GM18520 (cell line): ENCODE measurements around the gene LRRK2.
"Not testable (repeated sequence)": the region's sequence is repeated elsewhere in the genome, so short reads cannot be mapped to it uniquely, and the experiment has no call there.

ENCODE experiments used
- ATAC-seq: cut with Tn5 transposase; IDR thresholded peaks from one replicate; pipeline ENCODE4 v1.9.1; 2021; ENCODE audit not compliant: unreplicated experiment

The LRRK2 gene

DNA sequence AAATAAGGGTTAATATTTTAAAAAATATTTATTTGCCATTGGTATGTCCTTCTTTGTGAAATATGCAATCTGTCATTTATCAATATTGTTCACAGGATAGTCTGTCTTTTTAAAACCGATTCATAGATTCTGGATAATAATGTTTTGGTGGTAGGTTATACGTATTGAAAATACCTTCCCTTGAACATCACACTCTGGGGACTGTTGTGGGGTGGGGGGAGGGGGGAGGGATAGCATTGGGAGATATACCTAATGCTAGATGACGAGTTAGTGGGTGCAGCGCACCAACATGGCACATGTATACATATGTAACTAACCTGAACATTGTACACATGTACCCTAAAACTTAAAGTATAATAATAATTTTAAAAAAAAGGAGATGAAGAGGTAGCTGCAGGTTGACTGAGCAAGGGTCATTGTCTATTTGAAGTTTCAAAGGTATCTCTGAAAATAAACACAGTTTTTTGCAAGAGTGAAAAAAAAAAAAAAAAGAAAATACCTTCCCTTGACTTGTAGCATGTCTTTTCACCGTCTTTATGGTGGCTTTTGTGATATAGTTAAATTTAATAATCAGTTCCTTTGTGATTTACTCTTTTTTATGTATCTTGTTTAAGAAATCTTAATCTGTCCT lies 19.8 kb downstream of the LRRK2 start:
- not testable (repeated sequence) for ATAC-seq

DNA sequence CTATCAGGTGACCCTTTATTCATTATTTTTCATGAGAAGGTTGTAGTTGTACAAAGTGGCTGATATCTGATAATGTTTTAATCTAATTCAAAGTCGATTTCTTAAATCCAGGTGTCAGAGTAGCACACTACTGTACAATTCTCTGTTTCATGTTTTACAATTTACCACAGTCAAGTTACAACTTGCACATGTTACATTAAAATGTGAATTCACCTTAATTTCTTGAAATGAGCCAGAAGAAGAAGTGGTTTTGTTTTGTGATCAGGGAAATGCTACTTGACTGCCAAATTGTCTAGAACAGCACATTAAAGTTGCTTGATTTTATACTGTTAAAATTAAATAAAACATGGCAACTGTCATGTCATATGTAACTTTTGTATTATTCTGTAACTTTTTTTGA lies 23.2 kb downstream of the LRRK2 start:
- no peak for ATAC-seq

DNA sequence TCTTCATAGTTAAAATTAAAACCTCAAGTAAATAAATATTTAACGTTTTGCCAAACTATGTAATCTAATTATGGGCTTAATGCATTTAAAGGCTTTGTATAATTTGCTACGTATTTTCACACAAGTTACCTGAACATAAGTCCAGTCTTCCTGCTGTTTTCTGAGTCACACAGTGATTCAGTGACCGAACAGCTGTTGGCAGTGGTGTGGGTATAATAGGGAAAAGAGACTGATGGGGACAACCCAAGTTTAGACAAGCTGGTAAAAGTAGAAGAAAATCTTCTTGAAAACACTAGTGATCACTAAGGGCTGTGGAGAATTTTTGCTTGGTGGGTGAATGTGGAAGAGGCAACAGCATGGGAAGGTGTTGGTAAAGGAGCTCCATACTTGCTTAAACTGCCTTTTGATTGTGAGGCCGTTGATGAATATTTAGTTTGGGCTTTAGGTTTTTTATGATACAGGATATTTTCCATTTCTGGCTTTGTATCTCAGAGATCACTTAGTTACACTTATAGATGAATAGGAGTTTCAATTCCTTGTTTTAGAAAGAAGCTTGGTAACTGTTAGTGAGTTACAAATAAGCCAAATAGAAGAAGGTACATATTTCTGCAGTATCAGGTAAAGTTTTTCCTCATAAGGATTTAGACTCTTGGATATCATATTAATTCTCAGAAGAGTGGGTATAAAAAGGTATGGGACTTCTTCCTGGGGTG lies 23.9 kb downstream of the LRRK2 start:
- ATAC-seq: peak; percentile 42

DNA sequence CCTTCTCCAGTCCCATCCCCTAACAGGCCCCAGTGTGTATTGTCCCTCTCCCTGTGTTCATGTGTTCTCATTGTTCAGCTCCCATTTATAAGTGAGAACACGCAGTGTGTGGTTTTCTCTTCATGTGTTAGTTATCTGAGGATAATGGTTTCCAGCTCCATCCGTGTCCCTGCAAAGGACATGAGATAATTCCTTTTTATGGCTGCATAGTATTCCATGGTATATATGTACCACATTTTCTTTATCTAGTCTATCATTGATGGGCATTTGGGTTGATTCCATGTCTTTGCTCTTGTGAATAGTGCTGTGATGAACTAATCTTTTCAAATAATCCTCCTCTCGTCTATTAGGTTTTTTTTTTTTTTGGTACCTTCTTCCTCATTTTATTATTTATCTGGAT lies 25.9 kb downstream of the LRRK2 start:
- not testable (repeated sequence) for ATAC-seq

DNA sequence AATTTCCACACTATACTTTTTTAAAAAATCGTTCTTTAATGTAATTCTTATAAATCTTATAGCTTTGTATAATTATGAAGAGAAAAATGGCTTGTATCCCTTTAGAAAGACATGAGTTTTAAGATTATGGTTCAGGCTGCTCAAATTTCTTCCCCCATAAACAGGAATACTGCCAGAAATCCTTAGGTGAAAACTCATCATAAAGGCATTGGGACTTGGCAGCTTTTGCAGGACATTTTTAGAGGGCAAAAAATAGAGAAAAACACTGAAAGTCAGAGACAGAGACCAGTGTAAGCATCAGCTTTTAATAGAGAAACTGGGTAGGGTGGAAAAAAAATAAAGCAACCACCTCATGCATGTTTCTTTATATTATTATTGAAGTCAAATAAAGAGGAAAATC lies 29.1 kb downstream of the LRRK2 start:
- ATAC-seq: no peak

DNA sequence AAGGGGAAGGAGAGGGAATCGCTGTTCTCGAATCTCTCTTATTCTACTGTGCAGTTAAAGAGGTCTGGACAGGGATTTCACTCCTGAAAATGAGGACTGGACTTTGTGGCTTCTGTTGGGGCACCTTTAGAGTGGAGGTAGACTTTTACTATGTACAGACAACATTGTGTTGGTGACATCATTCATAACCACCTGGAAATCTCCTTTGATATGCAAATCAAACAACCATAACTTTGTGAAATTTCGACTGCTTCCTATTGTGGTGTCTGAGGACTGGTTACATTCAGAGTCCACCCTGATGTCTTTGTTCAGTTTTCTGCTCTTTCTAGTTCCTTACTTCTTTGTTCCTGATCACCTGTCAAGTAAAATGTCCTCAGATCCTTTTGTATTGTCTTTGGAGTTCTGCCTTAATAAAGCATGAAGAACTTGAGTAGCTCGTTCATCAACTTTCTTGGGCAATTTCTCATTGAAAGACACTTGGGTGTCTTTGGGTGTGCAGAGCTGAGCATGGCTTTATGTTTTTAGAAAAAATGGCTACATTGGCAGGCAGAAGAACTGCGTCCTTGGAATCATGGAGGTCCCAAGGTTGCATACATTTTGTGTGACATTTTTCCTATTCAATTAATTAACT lies 29.8 kb downstream of the LRRK2 start:
- ATAC-seq: no peak

DNA sequence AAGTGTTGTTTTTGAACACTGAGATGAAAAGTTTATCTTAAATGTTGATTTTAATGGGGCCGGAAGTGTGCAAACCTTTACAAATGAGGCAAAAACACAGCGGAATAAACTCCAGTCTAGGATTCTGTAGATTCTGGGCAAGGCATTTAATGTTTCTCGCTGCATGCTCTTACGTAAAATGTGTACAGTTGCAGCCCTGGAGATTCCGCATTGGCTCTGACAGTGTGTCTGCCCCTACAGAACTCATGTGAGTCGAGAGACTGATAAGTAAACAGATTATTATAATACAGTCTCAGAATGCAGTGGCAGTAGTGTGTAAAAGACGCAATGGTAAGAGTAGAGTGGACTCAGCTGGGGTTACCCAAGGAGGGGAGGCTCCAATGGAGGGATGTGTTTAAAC lies 33.6 kb downstream of the LRRK2 start:
- ATAC-seq: no peak

DNA sequence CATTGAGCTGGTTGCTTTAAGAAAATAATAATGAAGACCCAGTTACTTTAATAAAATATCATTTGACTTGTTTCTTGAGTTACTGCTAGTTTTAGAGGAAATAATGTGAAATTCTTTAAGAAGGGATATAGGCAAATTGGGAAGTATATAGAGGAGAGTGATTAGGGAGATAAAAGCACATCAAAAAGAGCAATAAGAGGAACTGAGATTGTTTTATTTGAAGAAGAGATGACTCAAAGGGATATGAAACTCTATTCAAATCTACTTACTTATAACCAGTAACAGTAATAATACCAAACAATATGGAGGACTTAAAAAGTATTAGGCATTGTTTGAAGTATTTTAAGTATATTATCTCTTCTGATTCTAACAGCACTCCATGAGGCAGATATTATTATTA lies 37.1 kb downstream of the LRRK2 start:
- ATAC-seq: peak; percentile 55

DNA sequence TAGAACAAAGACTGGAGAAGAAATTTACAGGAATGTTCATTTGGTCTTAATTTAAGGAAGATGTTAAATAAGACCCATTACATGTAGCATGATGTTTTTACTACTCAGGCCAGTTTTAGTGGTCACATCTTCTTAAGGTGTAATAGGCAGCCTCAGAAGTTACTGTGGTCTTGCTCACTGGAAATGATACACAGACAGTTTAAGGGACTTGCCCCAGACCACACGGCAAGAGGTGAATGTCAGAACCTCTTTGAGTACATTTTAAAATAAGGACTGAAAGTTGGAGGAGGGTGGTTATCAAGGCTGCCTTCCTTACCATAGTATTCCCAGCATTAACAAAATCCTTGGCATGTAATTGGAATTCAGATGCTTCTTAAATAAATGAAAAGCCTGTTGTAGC lies 37.9 kb downstream of the LRRK2 start:
- ATAC-seq: peak; percentile 88

DNA sequence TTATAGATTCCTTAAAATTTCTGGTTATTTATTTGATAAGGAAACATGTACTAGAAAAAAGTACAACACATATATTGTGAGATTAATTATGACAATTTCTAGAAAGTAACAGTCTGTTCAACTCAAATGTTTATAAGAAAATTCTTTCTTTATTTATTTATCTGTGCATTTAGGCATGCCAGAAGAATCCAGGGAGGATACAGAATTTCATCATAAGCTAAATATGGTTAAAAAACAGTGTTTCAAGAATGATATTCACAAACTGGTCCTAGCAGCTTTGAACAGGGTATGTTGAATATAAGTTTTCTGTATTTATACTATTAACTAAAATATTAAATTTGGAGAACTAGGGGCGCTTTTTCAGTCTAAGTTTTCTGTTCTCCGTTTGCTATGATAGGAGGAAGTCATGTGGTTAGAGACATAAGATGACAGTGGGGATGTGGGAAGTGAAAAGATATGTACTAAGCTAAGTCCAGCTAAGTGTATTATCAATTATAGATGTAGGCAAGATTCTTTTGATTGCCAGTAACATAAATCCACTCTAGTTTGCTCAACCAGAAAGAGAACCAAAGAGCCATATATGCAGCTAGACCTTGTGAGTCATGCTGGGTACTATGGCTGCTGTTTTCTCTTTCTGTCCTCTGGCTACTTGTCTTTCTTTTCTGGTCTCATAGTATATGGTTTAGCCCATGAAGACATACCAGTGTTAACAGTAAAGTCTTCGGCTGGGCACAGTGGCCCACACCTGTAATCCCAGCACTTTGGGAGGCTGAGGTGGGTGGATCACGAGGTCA lies 39.0 kb downstream of the LRRK2 start:
- no peak for ATAC-seq

DNA sequence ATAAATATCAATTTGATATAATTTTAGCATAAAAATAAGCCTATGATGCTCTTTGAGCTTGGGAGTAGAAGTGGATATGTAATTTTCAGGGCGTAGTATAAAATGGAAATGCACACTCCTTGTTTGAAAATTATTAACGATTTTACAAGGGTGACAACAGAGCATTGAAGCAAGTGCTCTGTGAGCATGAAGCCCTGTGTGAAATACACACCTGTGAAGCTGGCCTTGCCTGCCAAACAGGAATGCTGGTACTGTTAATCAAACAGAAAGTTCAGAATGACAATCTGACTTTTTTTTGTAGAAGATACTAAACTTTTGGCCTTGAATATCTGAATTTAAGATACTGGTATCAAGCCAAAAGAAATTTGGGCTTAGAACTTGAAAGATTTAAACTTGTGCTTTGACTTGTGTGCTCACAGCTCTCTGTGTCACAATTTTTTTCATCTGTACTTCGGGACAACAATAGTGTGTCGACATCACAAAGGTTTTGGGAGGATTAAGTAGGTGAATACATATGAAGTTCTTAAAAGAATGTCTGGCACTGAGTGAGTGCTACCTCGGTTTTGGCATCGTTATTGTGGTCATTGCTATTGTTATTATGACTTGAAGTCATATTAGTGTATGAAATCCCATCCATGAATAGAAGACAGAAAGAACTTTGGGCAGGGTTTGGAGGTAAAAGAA lies 47.3 kb downstream of the LRRK2 start:
- ATAC-seq: no peak

DNA sequence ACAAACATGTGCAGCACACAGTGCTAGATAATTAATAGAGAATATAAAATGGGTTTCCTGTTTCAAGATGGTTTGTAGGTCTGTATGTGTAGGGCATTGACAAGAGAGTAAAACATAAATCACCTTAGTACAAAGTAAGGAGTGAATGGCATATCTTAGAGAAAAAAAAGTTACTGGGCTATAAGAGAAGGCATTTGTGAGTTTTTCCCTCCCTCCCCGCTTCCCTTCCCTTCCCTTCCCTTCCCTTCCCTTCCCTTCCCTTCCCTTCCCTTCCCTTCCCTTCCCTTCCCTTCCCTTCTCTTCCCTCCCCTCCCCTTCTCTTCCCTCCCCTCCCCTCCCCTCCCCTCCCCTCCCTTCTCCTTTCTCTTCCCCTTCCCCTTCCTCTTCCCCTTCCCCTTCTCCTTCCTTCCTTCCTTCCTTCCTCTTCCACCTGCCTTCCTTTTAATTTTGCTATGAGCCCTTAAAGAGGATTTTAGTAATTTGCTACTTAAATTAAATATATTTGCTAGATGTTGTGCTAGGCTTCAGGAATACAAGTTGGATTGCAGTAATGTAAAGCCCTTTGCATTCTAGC lies 57.1 kb downstream of the LRRK2 start:
- no peak for ATAC-seq

DNA sequence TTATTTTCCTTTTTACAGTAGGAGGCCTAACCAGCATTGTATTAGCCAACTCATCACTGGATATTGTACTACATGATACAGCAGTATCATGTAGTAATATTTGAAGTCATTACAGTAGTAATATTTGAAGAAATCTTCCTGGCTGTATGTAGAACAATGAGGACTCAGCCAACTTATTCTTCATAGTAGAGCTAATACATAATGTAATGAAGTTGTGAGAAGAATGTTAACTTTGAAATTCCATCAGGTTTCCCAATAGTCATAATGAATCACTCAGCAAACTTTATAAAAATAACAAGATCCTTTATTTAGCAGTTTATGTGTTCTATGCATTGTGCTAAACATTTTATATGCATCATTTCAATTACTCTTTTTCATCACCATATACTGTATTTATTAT lies 61.8 kb downstream of the LRRK2 start:
- no peak for ATAC-seq

DNA sequence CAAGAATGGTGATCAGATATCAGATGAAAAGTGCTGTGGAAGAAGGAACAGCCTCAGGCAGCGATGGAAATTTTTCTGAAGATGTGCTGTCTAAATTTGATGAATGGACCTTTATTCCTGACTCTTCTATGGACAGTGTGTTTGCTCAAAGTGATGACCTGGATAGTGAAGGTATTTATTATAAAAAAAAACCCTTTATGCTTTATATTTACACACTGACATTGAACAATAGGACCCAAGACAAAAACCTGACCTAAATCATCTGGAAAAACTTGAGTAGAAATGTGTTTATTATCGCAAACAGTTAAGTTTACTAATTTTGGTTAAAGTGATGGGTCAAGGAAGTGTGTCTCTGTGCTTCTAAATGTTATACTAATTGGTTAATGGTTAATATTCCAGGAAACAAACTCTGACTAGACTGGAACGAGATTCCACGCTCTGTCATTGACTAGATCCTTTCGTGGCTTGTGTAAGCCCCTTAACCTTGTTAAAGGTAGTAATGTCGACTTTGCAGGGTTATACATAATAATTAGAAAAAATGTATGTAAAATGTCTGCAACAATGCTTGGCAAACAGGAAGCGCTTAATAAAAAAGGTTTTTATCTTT lies 62.7 kb downstream of the LRRK2 start:
- ATAC-seq: no peak

DNA sequence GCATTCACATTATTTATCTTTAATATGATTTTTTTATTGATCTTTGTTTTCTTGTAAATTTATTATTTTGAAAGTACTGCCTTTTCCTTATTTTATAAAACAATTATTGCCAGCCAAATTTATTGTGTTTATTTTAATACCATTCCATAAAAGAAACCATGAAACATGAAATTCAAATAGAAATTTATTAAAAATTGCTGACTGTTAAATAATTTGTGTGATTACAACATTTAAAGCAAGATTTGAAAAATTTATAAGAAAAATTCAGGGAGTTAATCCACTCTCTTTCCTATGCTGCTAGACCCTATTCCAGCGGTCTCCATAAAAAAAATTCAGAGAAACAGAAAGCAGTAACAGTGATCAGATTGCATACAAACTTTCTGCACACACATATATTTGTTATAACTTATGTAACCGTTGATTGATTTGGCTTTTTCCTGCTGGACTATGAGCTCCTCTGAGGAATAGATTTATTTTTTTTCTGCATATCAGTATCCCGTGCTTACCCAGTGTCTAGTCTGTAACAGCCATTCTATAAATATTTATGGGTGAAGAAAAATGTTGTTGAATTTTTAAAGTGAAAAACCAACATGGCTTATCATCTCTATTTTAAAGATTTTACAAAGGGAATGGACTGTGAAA lies 68.1 kb downstream of the LRRK2 start:
- ATAC-seq: no peak

DNA sequence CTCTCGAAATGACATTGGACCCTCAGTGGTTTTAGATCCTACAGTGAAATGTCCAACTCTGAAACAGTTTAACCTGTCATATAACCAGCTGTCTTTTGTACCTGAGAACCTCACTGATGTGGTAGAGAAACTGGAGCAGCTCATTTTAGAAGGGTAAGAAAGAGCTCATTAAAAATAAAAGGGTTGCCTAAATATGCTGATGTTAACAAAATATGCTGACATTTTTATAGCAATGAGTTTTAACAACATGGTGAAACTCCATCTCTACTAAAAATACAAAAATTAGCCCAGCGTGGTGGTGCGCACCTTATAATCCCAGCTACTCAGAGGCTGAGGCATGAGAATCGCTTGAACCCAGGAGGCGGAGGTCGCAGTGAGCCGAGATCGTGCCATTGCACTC lies 73.5 kb downstream of the LRRK2 start:
- no peak for ATAC-seq

DNA sequence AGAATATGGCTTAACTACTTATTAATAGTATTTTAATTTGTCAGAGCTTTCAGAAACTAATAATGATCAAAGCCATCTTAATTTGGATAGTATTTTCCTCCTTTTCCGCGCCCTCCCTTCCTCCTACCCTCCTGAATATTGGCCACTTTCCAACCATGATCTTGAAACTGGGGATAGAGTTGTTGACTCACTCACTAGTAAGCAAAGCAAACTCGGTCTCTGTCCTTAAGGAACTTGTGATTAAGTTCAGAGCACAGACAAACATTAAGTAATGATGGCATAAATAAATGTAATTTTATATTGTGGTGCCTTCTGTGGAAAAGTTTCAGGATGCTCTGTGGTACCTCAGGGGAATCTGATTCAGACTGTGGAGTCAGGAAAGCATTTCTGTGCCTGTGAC lies 75.7 kb downstream of the LRRK2 start:
- no peak for ATAC-seq

DNA sequence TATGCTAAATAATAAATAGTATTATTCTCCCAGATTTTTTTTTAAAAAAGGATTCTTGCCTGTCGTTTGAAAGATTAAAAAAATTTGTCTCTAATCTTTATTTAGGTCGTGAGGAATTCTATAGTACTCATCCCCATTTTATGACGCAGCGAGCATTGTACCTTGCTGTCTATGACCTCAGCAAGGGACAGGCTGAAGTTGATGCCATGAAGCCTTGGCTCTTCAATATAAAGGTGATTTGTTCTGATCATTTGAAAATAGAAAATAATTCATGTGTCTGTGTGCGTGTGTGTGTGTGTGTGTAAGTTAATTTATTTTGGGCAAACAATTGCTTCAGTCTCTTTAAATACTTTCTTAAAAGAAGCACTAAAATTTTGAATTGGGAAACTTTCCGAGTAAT lies 84.2 kb downstream of the LRRK2 start:
- no peak for ATAC-seq

DNA sequence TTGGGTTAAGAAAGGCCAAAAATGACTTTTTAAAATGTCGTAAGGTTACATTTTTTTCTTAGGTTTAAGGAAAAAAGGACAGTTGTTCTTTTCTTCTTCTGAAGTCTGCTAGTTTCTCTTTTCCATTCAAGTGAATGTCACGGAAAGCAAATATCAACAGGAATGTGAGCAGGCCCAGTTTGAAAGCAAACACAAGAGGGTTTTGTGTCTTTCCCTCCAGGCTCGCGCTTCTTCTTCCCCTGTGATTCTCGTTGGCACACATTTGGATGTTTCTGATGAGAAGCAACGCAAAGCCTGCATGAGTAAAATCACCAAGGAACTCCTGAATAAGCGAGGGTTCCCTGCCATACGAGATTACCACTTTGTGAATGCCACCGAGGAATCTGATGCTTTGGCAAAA lies 85.4 kb downstream of the LRRK2 start:
- no peak for ATAC-seq

DNA sequence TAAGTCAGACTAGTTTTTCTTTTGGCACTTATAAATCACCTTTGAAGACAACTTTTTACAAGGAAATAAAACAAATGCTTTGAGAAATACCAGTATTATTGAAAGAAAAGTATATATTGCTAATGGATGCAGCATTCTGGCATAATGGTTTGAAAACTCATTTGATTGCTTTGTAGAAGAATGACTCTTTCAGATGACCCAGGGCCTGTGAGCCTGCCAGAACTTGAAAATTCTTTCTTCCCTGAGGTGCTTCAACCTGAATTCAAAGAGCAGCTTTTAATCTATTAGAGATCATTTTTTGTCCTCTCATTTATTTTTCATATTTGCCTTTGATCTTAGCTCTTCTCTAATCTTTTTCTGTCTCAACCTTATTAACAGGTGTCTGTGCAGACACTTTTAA lies 87.4 kb downstream of the LRRK2 start:
- no peak for ATAC-seq
